HL-60 (cell line): ENCODE data around the gene TBX19.

ENCODE experiments used
- DNase-seq, 2 experiments: peaks; one replicate each; pipeline ENCODE4 v3.0.0-alpha.2; 2010 to 2020; ENCODE audit warnings: low read depth in 1 of 2, low spot score in 1 of 2
- H3K27ac ChIP-seq: fragments of 250-450 bp; sonication (Bioruptor Pico); replicated peaks from 2 replicates; pipeline ENCODE4 v1.5.1; 2020; ENCODE audit warnings: mild to moderate bottlenecking, moderate library complexity
- H3K27me3 ChIP-seq: fragments of 250-450 bp; sonication (Bioruptor Pico); 2 replicates; pipeline ENCODE4 v1.5.1; 2021; ENCODE audit warnings: mild to moderate bottlenecking, moderate library complexity; ENCODE audit not compliant: insufficient read depth, poor library complexity, severe bottlenecking
- H3K4me3 ChIP-seq: replicated peaks from 2 replicates; pipeline ENCODE4 v1.5.1; 2011; ENCODE audit warnings: mild to moderate bottlenecking, control low read depth, low read length; ENCODE audit not compliant: insufficient read depth
- GABPA ChIP-seq: IDR thresholded peaks from 2 replicates; pipeline ENCODE4 v1.6.1; 2012; ENCODE audit warnings: low read depth
- POLR2AphosphoS5 ChIP-seq: IDR thresholded peaks from 2 replicates; pipeline ENCODE4 v1.6.1; 2012; ENCODE audit warnings: low read depth
- SPI1 ChIP-seq: IDR thresholded peaks from 2 replicates; pipeline ENCODE4 v1.6.1; 2012; ENCODE audit warnings: low read depth, mild to moderate bottlenecking, borderline replicate concordance
- TF ChIP-seq, protein P1 (sequence below): IDR thresholded peaks from one replicate; pipeline ENCODE4 v1.5.1; 2011; ENCODE audit warnings: low read length, control low read depth, inconsistent platforms; ENCODE audit not compliant: insufficient read depth
- TF ChIP-seq, protein P2 (sequence below): IDR thresholded peaks from 2 replicates; pipeline ENCODE4 v1.6.1; 2012; ENCODE audit warnings: low read depth; ENCODE audit not compliant: insufficient replicate concordance

The TBX19 gene

DNA sequence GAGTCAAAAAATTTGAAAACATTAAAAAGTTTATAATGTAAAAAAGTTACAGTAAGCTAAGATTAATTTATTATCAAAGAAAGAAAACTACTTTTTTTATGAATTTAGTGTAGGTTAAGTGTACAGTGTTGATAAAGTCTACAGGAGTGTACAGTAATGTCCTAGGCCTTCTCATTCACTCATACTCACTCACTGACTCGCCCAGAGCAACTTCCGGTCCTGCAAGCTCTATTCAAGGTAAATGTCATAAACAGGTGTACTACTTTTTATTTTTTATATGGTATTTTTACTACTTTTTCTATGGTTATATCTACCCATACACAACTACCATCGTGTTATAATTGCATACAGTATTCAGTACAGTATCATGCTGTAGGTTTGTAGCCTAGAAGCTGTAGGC is 49.6 kb downstream of the TBX19 start:
- Histone ChIP-seq H3K4me3 (no peak overlapping the region), H3K27ac (no peak overlapping the region), H3K27me3 (no peaks in the 10 kb centered on the region)
- DNase-seq, result no peak
- TF ChIP-seq SPI1 (no peak), GABPA (no peak), POLR2AphosphoS5 (no peak)
- TF ChIP-seq, protein P1, sequence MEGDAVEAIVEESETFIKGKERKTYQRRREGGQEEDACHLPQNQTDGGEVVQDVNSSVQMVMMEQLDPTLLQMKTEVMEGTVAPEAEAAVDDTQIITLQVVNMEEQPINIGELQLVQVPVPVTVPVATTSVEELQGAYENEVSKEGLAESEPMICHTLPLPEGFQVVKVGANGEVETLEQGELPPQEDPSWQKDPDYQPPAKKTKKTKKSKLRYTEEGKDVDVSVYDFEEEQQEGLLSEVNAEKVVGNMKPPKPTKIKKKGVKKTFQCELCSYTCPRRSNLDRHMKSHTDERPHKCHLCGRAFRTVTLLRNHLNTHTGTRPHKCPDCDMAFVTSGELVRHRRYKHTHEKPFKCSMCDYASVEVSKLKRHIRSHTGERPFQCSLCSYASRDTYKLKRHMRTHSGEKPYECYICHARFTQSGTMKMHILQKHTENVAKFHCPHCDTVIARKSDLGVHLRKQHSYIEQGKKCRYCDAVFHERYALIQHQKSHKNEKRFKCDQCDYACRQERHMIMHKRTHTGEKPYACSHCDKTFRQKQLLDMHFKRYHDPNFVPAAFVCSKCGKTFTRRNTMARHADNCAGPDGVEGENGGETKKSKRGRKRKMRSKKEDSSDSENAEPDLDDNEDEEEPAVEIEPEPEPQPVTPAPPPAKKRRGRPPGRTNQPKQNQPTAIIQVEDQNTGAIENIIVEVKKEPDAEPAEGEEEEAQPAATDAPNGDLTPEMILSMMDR, result no peak
- TF ChIP-seq, protein P2, sequence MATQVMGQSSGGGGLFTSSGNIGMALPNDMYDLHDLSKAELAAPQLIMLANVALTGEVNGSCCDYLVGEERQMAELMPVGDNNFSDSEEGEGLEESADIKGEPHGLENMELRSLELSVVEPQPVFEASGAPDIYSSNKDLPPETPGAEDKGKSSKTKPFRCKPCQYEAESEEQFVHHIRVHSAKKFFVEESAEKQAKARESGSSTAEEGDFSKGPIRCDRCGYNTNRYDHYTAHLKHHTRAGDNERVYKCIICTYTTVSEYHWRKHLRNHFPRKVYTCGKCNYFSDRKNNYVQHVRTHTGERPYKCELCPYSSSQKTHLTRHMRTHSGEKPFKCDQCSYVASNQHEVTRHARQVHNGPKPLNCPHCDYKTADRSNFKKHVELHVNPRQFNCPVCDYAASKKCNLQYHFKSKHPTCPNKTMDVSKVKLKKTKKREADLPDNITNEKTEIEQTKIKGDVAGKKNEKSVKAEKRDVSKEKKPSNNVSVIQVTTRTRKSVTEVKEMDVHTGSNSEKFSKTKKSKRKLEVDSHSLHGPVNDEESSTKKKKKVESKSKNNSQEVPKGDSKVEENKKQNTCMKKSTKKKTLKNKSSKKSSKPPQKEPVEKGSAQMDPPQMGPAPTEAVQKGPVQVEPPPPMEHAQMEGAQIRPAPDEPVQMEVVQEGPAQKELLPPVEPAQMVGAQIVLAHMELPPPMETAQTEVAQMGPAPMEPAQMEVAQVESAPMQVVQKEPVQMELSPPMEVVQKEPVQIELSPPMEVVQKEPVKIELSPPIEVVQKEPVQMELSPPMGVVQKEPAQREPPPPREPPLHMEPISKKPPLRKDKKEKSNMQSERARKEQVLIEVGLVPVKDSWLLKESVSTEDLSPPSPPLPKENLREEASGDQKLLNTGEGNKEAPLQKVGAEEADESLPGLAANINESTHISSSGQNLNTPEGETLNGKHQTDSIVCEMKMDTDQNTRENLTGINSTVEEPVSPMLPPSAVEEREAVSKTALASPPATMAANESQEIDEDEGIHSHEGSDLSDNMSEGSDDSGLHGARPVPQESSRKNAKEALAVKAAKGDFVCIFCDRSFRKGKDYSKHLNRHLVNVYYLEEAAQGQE, result no peak

DNA sequence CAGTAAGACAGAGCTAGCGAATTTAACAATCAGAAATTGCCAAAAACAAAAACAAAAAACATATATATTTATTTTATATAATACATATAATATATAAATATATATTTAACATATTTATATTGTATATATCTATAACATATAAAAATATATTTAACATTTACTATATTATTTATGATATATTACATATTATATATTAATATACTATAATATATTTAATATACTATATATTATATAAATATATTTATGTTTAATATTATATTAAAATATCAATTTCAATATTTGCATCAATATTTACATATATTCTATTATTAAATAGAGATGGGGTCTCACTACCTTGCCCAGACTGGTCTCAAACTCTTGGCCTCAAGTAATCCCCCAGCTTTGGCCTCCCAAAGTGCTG is 50.9 kb downstream of the TBX19 start:
- H3K27ac ChIP-seq, result no peak overlapping the region
- H3K4me3 ChIP-seq, result no peak overlapping the region
- no peak for DNase-seq
- TF ChIP-seq POLR2AphosphoS5 (no peak), GABPA (no peak), SPI1 (no peak)
- TF ChIP-seq, protein P2, result no peak
- TF ChIP-seq, protein P1, result no peak
- no peaks in the 10 kb centered on the region for H3K27me3 ChIP-seq

DNA sequence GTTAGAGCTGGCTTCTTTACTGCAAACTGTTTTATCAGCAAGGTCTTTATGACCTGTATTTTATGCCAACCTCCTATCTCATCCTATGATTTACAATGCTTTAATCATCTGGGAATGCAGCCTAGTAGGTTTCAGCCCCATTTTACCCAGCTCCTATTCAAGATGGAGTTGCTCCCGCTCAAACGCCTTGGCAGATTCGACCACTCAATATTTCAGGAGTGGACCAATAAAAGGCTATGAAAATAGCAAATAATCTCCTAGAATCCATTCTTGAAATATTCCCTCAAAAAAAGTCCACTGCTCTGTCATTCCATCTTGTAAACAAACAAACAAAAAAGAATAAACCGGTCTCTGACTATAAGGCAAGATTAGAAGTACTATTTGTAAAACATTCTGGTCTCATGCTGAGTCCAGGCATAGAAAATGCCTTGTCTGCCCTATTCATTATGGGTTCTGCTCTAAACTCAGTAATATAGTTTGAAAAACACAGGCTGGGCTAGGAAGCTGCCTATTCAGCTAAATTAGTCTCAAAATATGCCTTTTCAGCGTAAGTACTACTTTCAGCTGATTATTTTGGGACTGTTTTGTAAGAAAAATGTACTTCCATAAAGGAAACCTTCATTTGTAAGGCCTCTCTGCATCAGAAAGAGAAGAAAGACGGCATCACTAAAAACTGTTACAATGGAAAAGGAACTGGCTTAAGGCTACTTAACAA is 53.0 kb downstream of the TBX19 start:
- Histone ChIP-seq H3K4me3 (no peak overlapping the region), H3K27me3 (no peaks in the 10 kb centered on the region), H3K27ac (no peak overlapping the region)
- no peak for DNase-seq
- TF ChIP-seq SPI1 (no peak), POLR2AphosphoS5 (no peak), GABPA (no peak)
- TF ChIP-seq, protein P1, result no peak
- TF ChIP-seq, protein P2, result no peak
